ENCODE data around the gene CIT.

DNA sequence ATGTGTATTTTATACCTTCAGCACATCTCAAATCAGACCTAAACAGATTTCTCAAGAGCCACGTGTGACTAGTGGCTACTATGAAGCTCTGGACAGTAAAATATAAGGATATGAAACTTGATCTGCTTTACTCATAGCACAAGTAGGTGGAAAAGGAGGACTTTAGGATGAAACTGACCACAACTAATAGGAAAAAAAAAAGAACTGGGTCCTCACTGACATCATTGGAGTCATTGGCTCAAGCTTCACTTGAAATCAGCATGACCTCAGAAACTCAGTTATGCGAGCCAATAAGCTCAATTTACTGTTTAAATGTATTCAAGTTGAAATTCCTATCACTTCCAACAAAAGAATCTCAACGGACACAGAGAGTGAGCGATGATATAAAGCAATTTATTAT is 34.1 kb upstream of the CIT start:
- TF ChIP-seq POLR2A (IDR thresholded peaks at IDR 0.05): no peak
- TF ChIP-seq, protein P1, sequence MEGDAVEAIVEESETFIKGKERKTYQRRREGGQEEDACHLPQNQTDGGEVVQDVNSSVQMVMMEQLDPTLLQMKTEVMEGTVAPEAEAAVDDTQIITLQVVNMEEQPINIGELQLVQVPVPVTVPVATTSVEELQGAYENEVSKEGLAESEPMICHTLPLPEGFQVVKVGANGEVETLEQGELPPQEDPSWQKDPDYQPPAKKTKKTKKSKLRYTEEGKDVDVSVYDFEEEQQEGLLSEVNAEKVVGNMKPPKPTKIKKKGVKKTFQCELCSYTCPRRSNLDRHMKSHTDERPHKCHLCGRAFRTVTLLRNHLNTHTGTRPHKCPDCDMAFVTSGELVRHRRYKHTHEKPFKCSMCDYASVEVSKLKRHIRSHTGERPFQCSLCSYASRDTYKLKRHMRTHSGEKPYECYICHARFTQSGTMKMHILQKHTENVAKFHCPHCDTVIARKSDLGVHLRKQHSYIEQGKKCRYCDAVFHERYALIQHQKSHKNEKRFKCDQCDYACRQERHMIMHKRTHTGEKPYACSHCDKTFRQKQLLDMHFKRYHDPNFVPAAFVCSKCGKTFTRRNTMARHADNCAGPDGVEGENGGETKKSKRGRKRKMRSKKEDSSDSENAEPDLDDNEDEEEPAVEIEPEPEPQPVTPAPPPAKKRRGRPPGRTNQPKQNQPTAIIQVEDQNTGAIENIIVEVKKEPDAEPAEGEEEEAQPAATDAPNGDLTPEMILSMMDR (IDR thresholded peaks at IDR 0.05): no peak

Data from Peyer's patch (tissue), 4 donors.